Measurements from ENCODE around the gene SAG.
"Not testable (repeated sequence)": the region's sequence is repeated elsewhere in the genome, so short reads cannot be mapped to it uniquely, and the experiment has no call there.

Gene SAG

DNA sequence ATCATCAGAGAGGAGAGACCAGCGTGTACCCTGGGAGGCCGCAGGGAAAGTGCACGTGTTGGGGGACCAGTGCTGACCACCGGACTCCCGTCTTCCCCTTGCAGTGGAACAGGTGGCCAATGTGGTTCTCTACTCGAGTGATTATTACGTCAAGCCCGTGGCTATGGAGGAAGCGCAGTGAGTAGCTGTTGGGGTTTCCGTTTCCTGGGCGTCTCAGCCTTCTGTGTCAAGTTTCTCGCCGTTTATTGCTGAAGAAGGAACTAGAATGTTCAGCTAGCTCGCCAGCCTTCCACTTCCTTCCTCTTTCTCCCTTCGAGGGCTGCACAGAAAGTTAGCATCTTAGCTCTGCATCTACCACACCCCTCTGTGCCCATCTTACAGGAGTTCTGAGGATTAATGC, 23.9 kb downstream of the SAG start:
- DNase-seq (ENCODE audit: low read depth), result no peak

DNA sequence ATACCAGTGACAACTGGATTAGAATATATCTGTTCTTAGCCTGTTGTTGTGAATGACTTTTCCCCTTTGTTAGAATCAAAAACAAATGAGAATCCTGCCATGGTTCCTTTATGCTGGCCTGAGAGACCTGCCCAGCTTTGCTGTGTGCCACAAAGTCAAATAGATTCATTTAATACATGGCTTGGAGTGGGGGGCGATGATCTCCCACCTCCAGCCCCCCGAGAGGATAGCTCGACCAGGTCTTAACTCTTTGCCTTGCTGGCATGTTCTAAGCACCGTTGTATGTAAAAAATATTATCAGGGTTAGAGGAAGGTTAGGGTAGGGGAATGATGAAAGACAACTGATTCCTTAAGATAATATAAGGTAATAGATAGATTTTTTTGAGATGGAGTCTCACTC, 24.5 kb downstream of the SAG start:
- no peak for DNase-seq (ENCODE audit: low read depth)

- no peak for DNase-seq (ENCODE audit: low read depth)
These were observed 27.3 kb downstream of the SAG start for GRCh38 chr2:233334915-233335314.

GRCh38 chr2:233336091-233336490, 28.5 kb downstream of the SAG start:
- not testable (repeated sequence) for DNase-seq (ENCODE audit: low read depth)

DNA sequence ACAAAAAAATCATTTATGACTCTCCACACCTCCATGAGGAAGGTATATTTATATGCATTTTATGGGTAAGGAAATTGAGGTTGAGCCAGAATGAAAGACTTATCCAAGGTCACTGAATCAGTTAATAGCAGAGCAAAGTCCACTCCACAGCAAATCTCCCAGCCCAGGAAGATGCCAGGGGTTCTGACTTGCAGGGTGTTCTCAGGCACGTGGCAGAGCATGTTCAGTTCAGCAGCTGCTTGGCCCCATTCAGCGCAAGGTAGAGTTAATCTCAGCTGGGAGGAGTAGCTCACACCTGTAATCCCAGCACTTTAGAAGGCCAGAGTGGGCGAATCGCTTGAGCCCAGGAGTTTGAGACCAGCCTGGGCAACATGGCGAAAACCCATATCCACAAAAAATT, 28.9 kb downstream of the SAG start:
- DNase-seq (ENCODE audit: low read depth), result no peak

DNA sequence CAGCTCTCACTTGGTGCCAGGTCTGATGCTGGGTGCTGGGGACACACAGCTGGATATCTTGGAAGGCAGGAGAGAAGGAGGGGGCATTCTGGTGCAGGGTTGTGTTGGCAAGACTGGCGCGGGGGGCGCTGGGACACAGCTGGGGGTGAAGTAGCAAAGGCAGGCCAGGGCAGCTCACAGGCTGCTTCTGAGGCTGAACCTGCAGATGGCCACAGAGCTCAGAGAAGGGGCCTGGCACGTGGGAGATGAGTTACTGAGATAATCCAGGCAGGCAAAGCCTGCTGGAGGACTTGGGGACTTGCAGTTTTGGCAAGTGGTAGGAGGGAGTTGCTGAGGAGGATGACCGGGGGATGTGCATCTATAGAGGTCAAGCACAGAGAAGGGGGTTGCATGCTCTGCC, 30.4 kb downstream of the SAG start:
- DNase-seq (ENCODE audit: low read depth), result no peak

- DNase-seq (ENCODE audit: low read depth), result no peak
These were observed 31.3 kb downstream of the SAG start for GRCh38 chr2:233338812-233339368.

DNA sequence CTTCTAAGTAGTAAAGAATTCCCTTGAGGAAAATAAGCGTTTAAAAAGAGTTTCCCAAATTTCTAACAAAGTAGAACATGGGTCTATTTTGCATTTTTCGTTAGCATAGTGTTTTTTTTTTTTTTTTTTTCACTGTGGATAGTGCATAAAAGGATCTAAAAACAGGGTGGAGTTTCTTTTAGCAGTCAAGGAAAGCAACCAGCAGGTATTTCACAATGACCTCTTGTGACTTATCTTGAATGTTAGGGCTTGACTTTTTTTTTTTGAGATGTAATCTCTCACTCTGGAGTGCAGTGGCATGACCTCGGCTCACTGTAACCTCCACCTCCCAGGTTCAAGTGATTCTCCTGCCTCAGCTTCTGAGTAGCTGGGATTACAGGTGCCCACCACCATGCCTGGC, 31.8 kb downstream of the SAG start:
- no peak for DNase-seq (ENCODE audit: low read depth)

DNA sequence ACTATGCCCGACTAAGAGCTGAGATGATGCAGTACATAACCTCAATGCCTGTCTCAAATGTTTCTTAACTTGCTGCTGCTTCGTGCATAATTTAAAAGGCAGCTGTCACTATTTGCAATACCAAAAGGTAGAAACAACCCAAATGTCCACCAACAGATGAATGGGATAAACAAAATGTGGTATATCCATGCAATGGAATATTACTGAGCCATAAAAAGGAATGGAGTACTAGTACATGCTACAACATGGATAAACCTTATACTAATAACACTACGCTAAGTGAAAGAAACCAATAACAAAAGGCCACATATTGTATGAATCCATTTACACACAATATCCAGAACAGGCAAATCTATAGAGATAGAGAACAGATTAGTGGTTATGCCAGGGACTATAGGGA, 33.7 kb downstream of the SAG start:
- no peak for DNase-seq (ENCODE audit: low read depth)

DNA sequence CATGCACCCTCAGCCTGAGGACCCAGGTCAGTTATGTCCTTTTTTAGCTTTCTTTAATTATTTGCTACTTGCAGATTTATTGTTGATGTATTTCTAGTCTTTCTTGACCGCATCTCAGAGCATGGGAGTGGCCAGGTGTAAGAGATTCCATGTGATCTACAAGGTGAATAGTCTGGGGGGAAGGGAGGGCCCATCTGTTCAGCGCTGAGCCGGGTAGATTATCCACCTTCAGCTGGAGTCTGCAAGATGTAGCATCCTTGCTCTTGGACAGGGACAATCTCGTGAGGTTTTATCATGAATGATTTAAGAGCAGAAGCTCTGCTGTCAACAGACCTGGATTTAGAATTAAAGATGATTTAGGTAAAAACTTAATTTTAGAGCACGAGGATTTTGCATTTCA, 34.7 kb downstream of the SAG start:
- DNase-seq (ENCODE audit: low read depth), result no peak

- no peak for DNase-seq (ENCODE audit: low read depth)
These were observed 35.6 kb downstream of the SAG start for GRCh38 chr2:233343171-233343705.

- no peak for DNase-seq (ENCODE audit: low read depth)
These were observed 38.8 kb downstream of the SAG start for GRCh38 chr2:233346376-233346775.

DNA sequence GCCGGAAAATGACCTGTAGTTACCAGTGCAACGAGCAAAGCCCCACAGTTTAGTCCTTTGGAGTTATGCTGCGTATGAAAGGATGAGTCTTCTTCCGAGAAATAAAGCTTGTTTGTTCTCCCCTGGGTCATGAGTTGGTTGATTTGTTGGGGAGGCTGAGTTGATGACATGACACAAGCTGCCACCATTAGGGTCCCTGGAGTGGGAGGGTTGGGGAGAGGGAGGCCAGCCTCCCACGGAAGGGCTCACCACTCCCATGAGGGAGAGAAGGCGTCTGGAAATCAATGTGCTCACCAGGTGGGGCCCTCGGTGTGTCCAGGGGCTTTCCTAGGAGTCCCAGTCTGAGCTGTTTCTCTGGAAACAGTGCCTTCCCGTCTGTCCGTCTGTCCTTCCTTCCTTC, 39.3 kb downstream of the SAG start:
- no peak for DNase-seq (ENCODE audit: low read depth)

DNA sequence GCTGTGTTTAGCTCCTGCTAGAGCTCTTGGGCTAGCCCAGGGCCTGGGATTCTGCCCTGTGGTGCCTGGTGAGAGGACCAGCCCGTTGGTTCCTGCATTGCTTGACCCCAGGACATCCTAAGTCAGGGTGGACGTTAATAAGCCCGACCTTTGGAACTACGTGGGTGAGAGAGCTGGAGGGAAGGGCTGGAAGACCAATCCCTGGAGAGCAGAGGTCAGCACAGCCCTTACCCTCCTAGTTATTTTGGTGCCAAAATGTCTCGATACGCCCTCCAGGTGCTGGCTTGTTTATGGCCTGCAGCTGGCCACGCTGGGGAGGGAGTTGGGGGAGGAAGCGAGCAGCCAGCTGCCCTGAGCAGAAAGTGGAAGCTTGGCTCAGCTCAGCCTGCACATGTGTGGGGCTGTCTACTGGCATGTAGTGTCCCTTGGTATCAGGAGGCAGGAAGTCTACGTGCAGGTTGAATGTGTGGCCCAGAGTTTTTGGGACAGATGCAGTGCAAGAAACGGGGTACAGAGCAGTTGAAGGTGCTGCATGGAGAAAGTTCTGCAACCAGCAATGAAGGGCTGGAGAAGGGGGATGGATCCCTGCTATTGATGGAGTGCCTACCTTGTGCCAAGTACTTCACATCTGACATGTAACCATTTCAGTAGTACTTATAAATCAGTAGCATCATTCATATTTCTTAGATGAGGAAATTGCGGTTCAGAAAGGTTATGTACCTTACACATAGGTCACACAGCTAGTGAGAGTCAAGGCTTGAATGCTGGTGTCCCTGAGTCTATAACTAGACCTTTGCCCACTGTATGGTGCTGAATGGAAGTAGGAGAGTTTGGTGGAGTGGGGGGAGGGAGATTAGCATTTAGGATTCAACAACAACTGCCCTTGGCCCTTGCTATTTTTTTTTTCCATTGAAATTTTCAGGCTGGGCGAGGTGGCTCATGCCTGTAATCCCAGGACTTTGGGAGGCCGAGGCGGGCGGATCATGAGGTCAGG, 41.7 kb downstream of the SAG start:
- DNase-seq (ENCODE audit: low read depth), result no peak

DNA sequence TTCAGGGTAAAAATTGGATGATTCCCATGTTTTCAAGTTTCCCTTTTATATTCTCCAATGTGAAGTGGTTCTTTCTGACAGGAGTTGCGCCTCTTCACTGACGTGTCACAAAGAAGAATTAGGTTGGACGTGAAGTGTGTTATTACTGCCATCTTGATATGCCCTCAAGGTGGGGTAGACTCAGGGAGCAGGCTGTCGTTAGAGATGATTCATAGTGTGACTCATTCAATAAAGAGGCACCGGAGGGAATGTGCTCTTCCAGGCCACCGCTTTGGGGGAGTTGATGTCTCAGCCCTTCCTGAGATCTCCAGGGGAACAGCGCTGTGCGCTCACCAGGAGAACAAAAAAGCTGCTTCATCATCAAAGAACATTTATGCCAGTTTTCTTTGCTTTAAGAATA, 43.1 kb downstream of the SAG start:
- DNase-seq (ENCODE audit: low read depth), result peak; percentile 79

GRCh38 chr2:233351423-233351822, 43.8 kb downstream of the SAG start:
- no peak for DNase-seq (ENCODE audit: low read depth)

DNA sequence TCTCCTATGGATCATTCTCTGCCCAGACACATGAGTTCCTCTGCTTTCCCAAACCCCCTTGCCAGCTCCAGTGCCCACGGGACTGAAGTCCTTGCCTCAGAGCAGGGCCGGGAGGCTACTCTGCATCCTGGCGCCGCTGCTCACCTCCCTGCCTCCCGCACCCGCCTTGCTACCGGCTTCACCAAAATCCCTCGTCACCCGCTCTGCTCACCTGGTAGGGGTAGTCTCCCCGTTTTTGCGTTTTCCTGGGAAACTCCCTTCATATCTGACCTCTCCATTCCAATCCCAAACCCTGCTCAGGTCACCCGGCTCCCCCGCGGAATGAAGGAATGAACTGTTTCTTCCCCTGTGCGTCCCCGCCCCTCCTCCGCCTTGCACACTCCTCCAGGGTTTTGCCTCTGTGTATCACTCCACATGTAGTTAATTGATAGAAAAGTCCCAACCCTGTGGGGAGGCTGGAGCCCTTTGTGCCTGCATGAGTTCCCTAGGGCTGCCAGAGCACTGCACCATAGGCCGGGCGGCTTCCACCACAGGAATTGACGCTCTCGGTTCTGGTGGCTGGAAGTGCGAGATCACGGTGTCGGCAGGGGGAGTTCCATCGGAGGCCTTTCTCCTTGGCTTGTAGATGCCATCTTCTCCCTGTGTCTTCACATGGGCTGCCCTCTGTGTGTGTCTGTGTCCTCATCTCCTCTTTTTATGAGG, 44.7 kb downstream of the SAG start:
- no peak for DNase-seq (ENCODE audit: low read depth)

GRCh38 chr2:233353101-233353768, 45.6 kb downstream of the SAG start:
- DNase-seq (ENCODE audit: low read depth), result no peak

GRCh38 chr2:233353769-233354499, 46.3 kb downstream of the SAG start, which contains the start of gene DGKD:
Gene DGKD, plus strand, starts transcription at chr2:233354494. Its CDS starts 25 bp downstream, at chr2:233354519.
- DNase-seq (ENCODE audit: low read depth), result peak; percentile 15

DNA sequence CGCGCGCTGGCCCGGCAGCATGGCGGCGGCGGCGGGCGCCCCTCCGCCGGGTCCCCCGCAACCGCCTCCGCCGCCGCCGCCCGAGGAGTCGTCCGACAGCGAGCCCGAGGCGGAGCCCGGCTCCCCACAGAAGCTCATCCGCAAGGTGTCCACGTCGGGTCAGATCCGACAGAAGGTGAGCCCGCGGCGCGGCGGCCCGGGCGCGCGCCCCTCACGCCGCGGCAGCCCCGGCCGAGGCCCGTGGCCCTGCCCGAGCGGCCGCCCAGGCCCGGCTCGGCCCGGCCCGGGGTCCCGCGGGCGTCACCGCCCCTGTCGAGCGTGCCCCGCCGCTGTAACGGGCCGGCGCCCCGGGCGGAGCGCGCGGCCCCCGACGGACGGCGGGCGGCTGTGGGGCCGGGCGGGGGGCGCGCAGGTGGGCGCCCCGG, 46.9 kb downstream of the SAG start:
- no peak for DNase-seq (ENCODE audit: low read depth)

DNA sequence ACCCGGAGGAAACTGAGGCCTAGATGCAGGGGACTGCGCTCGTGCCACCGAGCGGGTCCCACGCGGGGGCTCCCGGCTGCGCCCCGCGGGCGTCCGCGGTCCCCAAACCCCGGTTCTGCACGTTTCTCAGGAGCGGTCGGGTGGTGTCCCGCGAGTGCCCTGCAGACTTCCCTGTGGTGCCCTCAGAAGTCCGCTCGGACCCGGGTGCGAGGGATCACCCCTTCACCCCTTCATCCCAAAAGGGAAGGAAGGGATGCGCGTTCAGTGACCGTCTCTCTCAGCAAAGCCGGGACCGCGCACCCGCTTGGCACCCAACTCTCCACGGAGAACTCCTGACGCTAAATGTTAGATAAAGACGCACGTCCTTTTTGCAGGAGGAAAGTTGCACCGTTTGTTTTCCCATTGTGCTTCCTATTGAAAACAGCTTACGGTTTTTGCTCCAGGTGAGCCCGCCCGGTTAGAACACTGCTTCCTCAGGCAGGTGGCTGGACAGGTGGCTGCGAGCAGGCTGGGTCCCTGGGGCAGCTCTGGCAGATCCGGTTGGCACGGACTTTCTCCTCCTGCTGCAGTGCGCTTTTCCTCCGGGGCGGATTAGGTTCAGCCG, 47.5 kb downstream of the SAG start:
- no peak for DNase-seq (ENCODE audit: low read depth)

Measured in amniotic epithelial cell (primary cell).